Activated naive CD8-positive, alpha-beta T cell treated with anti-CD3 and anti-CD28 coated beads, Interleukin-2, amount 50 U/mL, for 16 hours (primary cell): ENCODE measurements around the gene FXYD5.
"Not testable (repeated sequence)": the region's sequence is repeated elsewhere in the genome, so short reads cannot be mapped to it uniquely, and the experiment has no call there.

ENCODE experiments used
- DNase-seq: peaks from one replicate; pipeline ENCODE4 v3.0.0-alpha.2; 2020; ENCODE audit warnings: low read depth, low spot score

FXYD5 gene

GRCh38 chr19:35119578-35120155 is 34.9 kb upstream of the FXYD5 start:
- DNase-seq, result no peak

GRCh38 chr19:35120492-35120891 is 34.0 kb upstream of the FXYD5 start:
- no peak for DNase-seq

- no peak for DNase-seq
Observed at GRCh38 chr19:35120898-35121297, 33.6 kb upstream of the FXYD5 start.

- DNase-seq, result no peak
Observed at GRCh38 chr19:35122687-35123551, 31.6 kb upstream of the FXYD5 start.

- no peak for DNase-seq
Observed at GRCh38 chr19:35123573-35123972, 31.0 kb upstream of the FXYD5 start.

- peak; percentile 68 for DNase-seq
Observed at GRCh38 chr19:35124098-35125060, 30.2 kb upstream of the FXYD5 start.

- no peak for DNase-seq
Observed at GRCh38 chr19:35125270-35125717, 29.2 kb upstream of the FXYD5 start.

- no peak for DNase-seq
Observed at GRCh38 chr19:35125749-35126623, 28.5 kb upstream of the FXYD5 start.

GRCh38 chr19:35126624-35126959 is 27.9 kb upstream of the FXYD5 start:
- DNase-seq, result no peak

GRCh38 chr19:35127871-35128270 is 26.7 kb upstream of the FXYD5 start:
- DNase-seq, result no peak

GRCh38 chr19:35128398-35129057 is 26.0 kb upstream of the FXYD5 start:
- no peak for DNase-seq

GRCh38 chr19:35129724-35130274 is 24.7 kb upstream of the FXYD5 start:
- not testable (repeated sequence) for DNase-seq

GRCh38 chr19:35130761-35131720 is 23.5 kb upstream of the FXYD5 start:
- no peak for DNase-seq

GRCh38 chr19:35132254-35132653 is 22.3 kb upstream of the FXYD5 start:
- no peak for DNase-seq

GRCh38 chr19:35133826-35134225 is 20.7 kb upstream of the FXYD5 start:
- no peak for DNase-seq

GRCh38 chr19:35134601-35135242 is 19.8 kb upstream of the FXYD5 start, which contains the start of gene LGI4:
Gene LGI4, minus strand, starts transcription at chr19:35135059. Its CDS starts 379 bp downstream, at chr19:35134680.
- DNase-seq, result no peak

- no peak for DNase-seq
Observed at GRCh38 chr19:35135389-35135909, 19.1 kb upstream of the FXYD5 start.

- no peak for DNase-seq
Observed at GRCh38 chr19:35136231-35136630, 18.3 kb upstream of the FXYD5 start.
